Astrocyte (in vitro differentiated cells and primary cell): ENCODE measurements around the gene PDGFC. TPM values are rescaled to one million over a fixed set of nuclear protein-coding genes. Genes with fewer than 3 reads are reported as not detected.

Experiments used
- DNase-seq: peaks from one replicate; pipeline ENCODE4 v3.0.0-alpha.2; 2010; ENCODE audit warnings: low read depth
- FAIRE-seq: peaks from 2 replicates; lab custom pipeline; 2011; peaks lifted over from hg19 to GRCh38; lab: Jason Lieb, UNC
- H2AFZ ChIP-seq: 2 replicates; pipeline ENCODE4 v1.6.0; 2012; ENCODE audit warnings: low read depth, low read length, inconsistent platforms
- H3K27ac ChIP-seq: 2 replicates; pipeline ENCODE4 v1.5.1; 2011; ENCODE audit warnings: low read depth, low read length, inconsistent platforms
- H3K27me3 ChIP-seq: 2 replicates; pipeline ENCODE4 v1.6.0; 2011; ENCODE audit warnings: low read length, inconsistent platforms; ENCODE audit not compliant: insufficient read depth
- H3K36me3 ChIP-seq: 2 replicates; pipeline ENCODE4 v1.5.1; 2011; ENCODE audit warnings: low read length, inconsistent platforms; ENCODE audit not compliant: insufficient read depth
- H3K4me1 ChIP-seq: 2 replicates; pipeline ENCODE4 v1.5.1; 2011; ENCODE audit warnings: low read length, inconsistent platforms; ENCODE audit not compliant: insufficient read depth
- H3K4me2 ChIP-seq: 2 replicates; pipeline ENCODE4 v1.6.0; 2012; ENCODE audit warnings: low read length, inconsistent platforms
- H3K4me3 ChIP-seq: 2 replicates; pipeline ENCODE4 v1.5.1; 2011; ENCODE audit warnings: low read depth, mild to moderate bottlenecking, low read length, inconsistent platforms; ENCODE audit not compliant: insufficient read depth
- H3K79me2 ChIP-seq: 2 replicates; pipeline ENCODE4 v1.6.0; 2012; ENCODE audit warnings: mild to moderate bottlenecking, low read length, inconsistent platforms; ENCODE audit not compliant: insufficient read depth
- H3K9ac ChIP-seq: 2 replicates; pipeline ENCODE4 v1.6.0; 2012; ENCODE audit warnings: mild to moderate bottlenecking, low read length, inconsistent platforms
- H3K9me3 ChIP-seq: 2 replicates; pipeline ENCODE4 v1.5.1; 2012; ENCODE audit warnings: low read depth, mild to moderate bottlenecking, low read length, inconsistent platforms; ENCODE audit not compliant: insufficient read depth
- H4K20me1 ChIP-seq: 2 replicates; pipeline ENCODE4 v1.6.0; 2012; ENCODE audit warnings: low read length, inconsistent platforms; ENCODE audit not compliant: insufficient read depth
- H3K27ac Mint-ChIP-seq: one replicate; pipeline ENCODE4 v1.8.0; 2021; ENCODE audit warnings: mild to moderate bottlenecking, mixed read lengths; ENCODE audit not compliant: unreplicated experiment
- H3K27me3 Mint-ChIP-seq: one replicate; pipeline ENCODE4 v1.8.0; 2021; ENCODE audit warnings: low read depth, mixed read lengths; ENCODE audit not compliant: unreplicated experiment
- H3K36me3 Mint-ChIP-seq: one replicate; pipeline ENCODE4 v1.8.0; 2021; ENCODE audit warnings: low read depth, mixed read lengths; ENCODE audit not compliant: unreplicated experiment
- H3K4me1 Mint-ChIP-seq: one replicate; pipeline ENCODE4 v1.8.0; 2021; ENCODE audit warnings: low read depth, mixed read lengths; ENCODE audit not compliant: unreplicated experiment
- H3K4me3 Mint-ChIP-seq: one replicate; pipeline ENCODE4 v1.8.0; 2021; ENCODE audit warnings: mild to moderate bottlenecking, moderate library complexity, mixed read lengths; ENCODE audit not compliant: unreplicated experiment
- H3K9me3 Mint-ChIP-seq: one replicate; pipeline ENCODE4 v1.8.0; 2021; ENCODE audit warnings: mild to moderate bottlenecking, mixed read lengths; ENCODE audit not compliant: unreplicated experiment
- EZH2 ChIP-seq: IDR thresholded peaks from 2 replicates; pipeline ENCODE4 v1.6.1; 2012; ENCODE audit warnings: mild to moderate bottlenecking, low read length, inconsistent platforms; ENCODE audit not compliant: insufficient read depth
- total RNA-seq: library from RNA; stranded (reverse); gene quantifications from 2 replicates; pipeline ENCODE4 v1.2.1, GENCODE V29; 2021
- TF ChIP-seq, protein P1 (sequence below): IDR thresholded peaks from 2 replicates; pipeline ENCODE4 v1.5.1; 2011; ENCODE audit warnings: low read depth, mild to moderate bottlenecking, inconsistent platforms, low read length, moderate library complexity; ENCODE audit not compliant: insufficient read depth

The PDGFC gene
- total RNA-seq, 1 donor from 2014 or later = 167 TPM

DNA sequence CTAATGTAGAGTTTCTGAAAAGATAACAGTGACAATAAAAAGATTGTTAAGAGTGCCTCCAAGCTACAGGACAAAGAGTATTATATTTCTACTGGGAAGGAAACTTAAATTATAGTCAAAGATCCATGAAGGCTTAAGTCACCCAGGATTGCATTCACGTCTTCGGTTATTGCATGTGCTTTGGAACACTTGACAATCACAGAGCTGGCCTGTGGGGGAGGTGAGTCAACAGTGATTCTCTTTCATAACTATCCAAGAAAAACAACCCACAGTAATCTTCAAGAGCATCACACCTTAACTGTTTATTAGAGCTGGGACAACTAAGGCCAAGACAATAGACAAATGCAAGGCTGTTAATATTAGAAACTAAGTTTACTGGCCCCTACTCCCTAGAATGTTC is 40.3 kb downstream of the PDGFC start:
- Mint-ChIP-seq H3K4me3 (no peak overlapping the region), H3K4me1 (peaks cover 54% of the 10 kb centered on the region)
- H3K9ac ChIP-seq = peak overlapping the region; percentile 62

DNA sequence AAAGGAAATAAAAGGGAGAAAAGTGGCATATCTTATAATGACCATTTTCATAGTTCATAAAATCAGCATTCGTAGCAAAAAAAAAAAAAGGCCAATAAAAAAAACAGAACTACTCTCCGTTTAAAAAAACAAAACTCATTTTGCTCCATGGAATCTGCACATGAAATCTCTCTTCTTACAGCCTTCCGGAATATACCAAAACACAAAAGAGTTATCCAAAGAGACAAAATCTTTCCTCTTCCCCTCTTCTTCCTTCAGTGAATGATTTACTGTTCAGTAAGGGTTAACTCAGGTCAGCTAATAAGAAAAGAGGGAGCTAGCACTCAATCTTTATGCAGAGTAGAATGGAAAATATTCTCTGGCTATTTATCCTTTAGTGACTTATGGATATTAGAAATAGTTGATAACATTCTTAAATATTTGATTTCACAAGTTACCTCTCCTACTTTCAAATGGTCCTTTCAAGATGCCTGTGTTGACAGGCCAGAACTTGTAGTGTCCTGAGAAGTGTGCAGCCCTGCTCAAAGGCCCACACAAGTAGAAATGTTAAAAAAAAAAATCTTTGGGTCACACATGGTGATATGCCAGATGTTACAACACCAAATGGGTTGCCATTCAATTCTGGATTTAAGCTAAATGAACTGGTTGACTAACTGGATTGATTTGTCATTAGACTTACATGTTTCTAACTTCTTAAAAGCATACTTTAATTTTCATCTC is 42.1 kb downstream of the PDGFC start:
- Mint-ChIP-seq H3K27ac (peak overlapping the region; percentile 68), H3K36me3 (peaks cover 21% of the 10 kb centered on the region), H3K4me3 (no peak overlapping the region), H3K27me3 (no peaks in the 10 kb centered on the region), H3K4me1 (peaks cover 64% of the 10 kb centered on the region), H3K9me3 (peaks cover 2% of the 10 kb centered on the region)
- H3K4me3 ChIP-seq = no peak overlapping the region
- peaks cover 4% of the 10 kb centered on the region for H3K9me3 ChIP-seq
- H3K4me2 ChIP-seq = no peak overlapping the region
- H3K9ac ChIP-seq = no peak overlapping the region
- no peak for DNase-seq
- H2AFZ ChIP-seq = no peak overlapping the region
- H3K4me1 ChIP-seq = peaks cover 20% of the 10 kb centered on the region
- H3K36me3 ChIP-seq = no peaks in the 10 kb centered on the region
- peak; percentile 50 for FAIRE-seq
- no peaks in the 10 kb centered on the region for H3K27me3 ChIP-seq
- H3K27ac ChIP-seq = no peak overlapping the region
- peaks cover 91% of the 10 kb centered on the region for H3K79me2 ChIP-seq
- TF ChIP-seq, protein P1, sequence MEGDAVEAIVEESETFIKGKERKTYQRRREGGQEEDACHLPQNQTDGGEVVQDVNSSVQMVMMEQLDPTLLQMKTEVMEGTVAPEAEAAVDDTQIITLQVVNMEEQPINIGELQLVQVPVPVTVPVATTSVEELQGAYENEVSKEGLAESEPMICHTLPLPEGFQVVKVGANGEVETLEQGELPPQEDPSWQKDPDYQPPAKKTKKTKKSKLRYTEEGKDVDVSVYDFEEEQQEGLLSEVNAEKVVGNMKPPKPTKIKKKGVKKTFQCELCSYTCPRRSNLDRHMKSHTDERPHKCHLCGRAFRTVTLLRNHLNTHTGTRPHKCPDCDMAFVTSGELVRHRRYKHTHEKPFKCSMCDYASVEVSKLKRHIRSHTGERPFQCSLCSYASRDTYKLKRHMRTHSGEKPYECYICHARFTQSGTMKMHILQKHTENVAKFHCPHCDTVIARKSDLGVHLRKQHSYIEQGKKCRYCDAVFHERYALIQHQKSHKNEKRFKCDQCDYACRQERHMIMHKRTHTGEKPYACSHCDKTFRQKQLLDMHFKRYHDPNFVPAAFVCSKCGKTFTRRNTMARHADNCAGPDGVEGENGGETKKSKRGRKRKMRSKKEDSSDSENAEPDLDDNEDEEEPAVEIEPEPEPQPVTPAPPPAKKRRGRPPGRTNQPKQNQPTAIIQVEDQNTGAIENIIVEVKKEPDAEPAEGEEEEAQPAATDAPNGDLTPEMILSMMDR = no peak
- TF ChIP-seq EZH2 = no peak
- H4K20me1 ChIP-seq = peaks cover 29% of the 10 kb centered on the region

More for the DNA sequence above, 40.3 kb downstream of the PDGFC start:
- Histone ChIP-seq H3K27ac (peak overlapping the region; percentile 66), H3K4me1 (peaks cover 23% of the 10 kb centered on the region), H3K9me3 (peaks cover 4% of the 10 kb centered on the region), H3K27me3 (no peaks in the 10 kb centered on the region), H3K79me2 (peaks cover 91% of the 10 kb centered on the region), H3K4me2 (peak overlapping the region; percentile 53), H2AFZ (no peak overlapping the region), H3K4me3 (no peak overlapping the region), H3K36me3 (no peaks in the 10 kb centered on the region), H4K20me1 (peaks cover 19% of the 10 kb centered on the region)
- TF ChIP-seq EZH2 = no peak
- TF ChIP-seq, protein P1 = no peak
- FAIRE-seq (peak; percentile 78), DNase-seq (peak; percentile 92)
- Mint-ChIP-seq H3K36me3 (peaks cover 15% of the 10 kb centered on the region), H3K27me3 (no peaks in the 10 kb centered on the region), H3K27ac (peak overlapping the region; percentile 86), H3K9me3 (peaks cover 2% of the 10 kb centered on the region)

DNA sequence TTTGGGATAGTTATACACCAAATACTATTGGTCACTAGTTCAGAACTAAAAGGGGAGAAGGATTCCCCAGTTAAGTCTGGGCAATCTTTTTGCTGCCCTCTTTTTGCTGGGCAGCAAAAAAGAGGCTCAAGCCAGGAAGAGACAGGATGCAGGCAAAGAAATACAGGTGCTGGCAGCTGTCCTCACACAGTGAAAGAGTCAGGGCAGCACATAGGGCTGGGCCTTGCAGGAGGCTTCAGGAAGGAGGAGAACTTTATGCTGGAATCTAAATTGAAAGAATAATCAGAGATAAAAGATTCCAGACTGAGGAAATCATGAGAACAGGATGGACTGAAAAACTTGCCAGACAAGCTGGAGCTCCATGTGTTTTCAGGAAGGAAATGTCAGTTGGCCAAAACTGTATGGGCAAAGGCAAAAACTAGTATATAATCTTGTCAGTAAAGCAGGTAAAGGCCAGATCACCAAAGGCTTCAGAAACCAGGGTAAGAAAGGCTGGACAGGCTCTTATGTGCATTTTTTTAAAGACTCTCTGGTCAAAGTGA is 46.8 kb downstream of the PDGFC start:
- Mint-ChIP-seq H3K9me3 (peaks cover 2% of the 10 kb centered on the region), H3K27ac (no peak overlapping the region), H3K4me1 (peaks cover 55% of the 10 kb centered on the region), H3K36me3 (peaks cover 23% of the 10 kb centered on the region), H3K4me3 (no peak overlapping the region), H3K27me3 (no peaks in the 10 kb centered on the region)
- no peak overlapping the region for H3K4me3 ChIP-seq
- H3K79me2 ChIP-seq = peaks cover 99% of the 10 kb centered on the region
- FAIRE-seq (no peak), DNase-seq (no peak)
- no peak overlapping the region for H2AFZ ChIP-seq
- H3K9ac ChIP-seq = no peak overlapping the region
- no peak overlapping the region for H3K27ac ChIP-seq
- no peak overlapping the region for H3K4me2 ChIP-seq
- peaks cover 6% of the 10 kb centered on the region for H3K36me3 ChIP-seq
- no peak for TF ChIP-seq EZH2
- TF ChIP-seq, protein P1 = no peak
- H3K4me1 ChIP-seq = no peaks in the 10 kb centered on the region
- H3K27me3 ChIP-seq = no peaks in the 10 kb centered on the region
- H3K9me3 ChIP-seq = no peaks in the 10 kb centered on the region
- peaks cover 69% of the 10 kb centered on the region for H4K20me1 ChIP-seq
